Calu3 (cell line): ENCODE measurements around the gene FIP1L1. TPM values are rescaled to one million over a fixed set of nuclear protein-coding genes. Genes with fewer than 3 reads are reported as not detected.

Experiments
- BruUV-seq: library from RNA; stranded (reverse); fragments of 400-500 nt; replicated peaks from 2 replicates; lab custom pipeline; 2021; lab: Mats Ljungman, UMichigan
- CTCF ChIA-PET: fragments of 300-600 bp; sonication (Branson Sonifier 250); formaldehyde crosslinking; loops from one replicate; lab custom pipeline; 2022; ENCODE audit warnings: antibody characterized with exemption; lab: Charles Lee
- DNase-seq: peaks from one replicate; pipeline ENCODE4 v3.0.0; 2022
- H3K27ac Mint-ChIP-seq: one replicate; pipeline ENCODE4 v1.8.0; 2022; ENCODE audit warnings: mixed read lengths; ENCODE audit not compliant: unreplicated experiment
- H3K27me3 Mint-ChIP-seq: one replicate; pipeline ENCODE4 v1.8.0; 2022; ENCODE audit warnings: mixed read lengths; ENCODE audit not compliant: unreplicated experiment
- H3K36me3 Mint-ChIP-seq: one replicate; pipeline ENCODE4 v1.8.0; 2022; ENCODE audit warnings: mild to moderate bottlenecking, moderate library complexity, mixed read lengths; ENCODE audit not compliant: insufficient read depth, unreplicated experiment
- H3K4me1 Mint-ChIP-seq: one replicate; pipeline ENCODE4 v1.8.0; 2022; ENCODE audit warnings: mild to moderate bottlenecking, low read depth, mixed read lengths; ENCODE audit not compliant: unreplicated experiment
- H3K4me3 Mint-ChIP-seq: one replicate; pipeline ENCODE4 v1.8.0; 2022; ENCODE audit warnings: mild to moderate bottlenecking, low read depth, moderate library complexity, mixed read lengths; ENCODE audit not compliant: unreplicated experiment
- H3K9me3 Mint-ChIP-seq: one replicate; pipeline ENCODE4 v1.8.0; 2022; ENCODE audit warnings: low read depth, mixed read lengths; ENCODE audit not compliant: unreplicated experiment
- CTCF ChIP-seq: fragments of 200-600 bp; IDR thresholded peaks from one replicate; pipeline ENCODE4 v1.8.0; 2022; ENCODE audit warnings: antibody characterized with exemption; ENCODE audit not compliant: unreplicated experiment
- intact Hi-C: fragments of 100-400 bp; cut with micrococcal nuclease; formaldehyde crosslinking; loops from one replicate; pipeline ENCODE4 v1.10.0; 2022; ENCODE audit not compliant: unreplicated experiment
- total RNA-seq: library from RNA; stranded (reverse); gene quantifications from 2 replicates; pipeline ENCODE4 v1.2.3, GENCODE V29; 2022

The FIP1L1 gene
- total RNA-seq, 1 experiment from 2014 or later: 56.3 TPM

- Mint-ChIP-seq H3K27ac (no peak overlapping the region), H3K4me1 (no peaks in the 10 kb centered on the region), H3K36me3 (no peaks in the 10 kb centered on the region), H3K4me3 (no peak overlapping the region), H3K9me3 (no peaks in the 10 kb centered on the region), H3K27me3 (no peaks in the 10 kb centered on the region)
- BruUV-seq: no TSS peak
- TF ChIP-seq CTCF: no peak
- intact Hi-C loops: no loop called here
- no peak for DNase-seq
- CTCF ChIA-PET: no interaction called here
These were observed 102.5 kb downstream of the FIP1L1 start for GRCh38 chr4:53479736-53480525.

GRCh38 chr4:53480909-53481308 is 103.5 kb downstream of the FIP1L1 start:
- no peak for TF ChIP-seq CTCF
- intact Hi-C loops: no loop called here
- Mint-ChIP-seq H3K9me3 (no peaks in the 10 kb centered on the region), H3K27me3 (no peaks in the 10 kb centered on the region), H3K4me3 (no peak overlapping the region), H3K4me1 (no peaks in the 10 kb centered on the region), H3K27ac (no peak overlapping the region), H3K36me3 (no peaks in the 10 kb centered on the region)
- DNase-seq: no peak
- CTCF ChIA-PET: no interaction called here
- no TSS peak for BruUV-seq

- intact Hi-C loops: no loop called here
- TF ChIP-seq CTCF: no peak
- Mint-ChIP-seq H3K4me3 (no peak overlapping the region), H3K4me1 (no peaks in the 10 kb centered on the region), H3K27ac (no peak overlapping the region), H3K36me3 (no peaks in the 10 kb centered on the region), H3K9me3 (no peaks in the 10 kb centered on the region), H3K27me3 (no peaks in the 10 kb centered on the region)
- no TSS peak for BruUV-seq
- no peak for DNase-seq
- CTCF ChIA-PET: no interaction called here
These were observed 104.1 kb downstream of the FIP1L1 start for GRCh38 chr4:53481586-53481985.

DNA sequence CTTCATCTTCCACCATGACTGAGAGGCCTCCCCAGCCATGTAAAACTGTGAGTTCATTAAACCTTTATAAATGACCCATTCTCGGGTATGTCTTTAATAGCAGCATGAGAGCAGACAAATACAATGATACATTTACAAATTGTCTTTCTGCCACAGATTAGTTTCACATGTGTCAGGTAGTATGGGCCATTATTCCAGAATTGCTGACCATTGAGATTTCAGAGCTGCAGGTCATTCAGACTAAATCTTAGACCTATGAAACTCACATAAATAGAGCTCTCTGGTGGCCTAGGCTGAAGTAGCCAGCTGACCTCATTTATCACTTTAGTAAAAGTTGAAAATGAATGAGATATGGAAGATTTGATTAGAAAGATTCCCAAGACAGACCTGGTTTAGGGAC is 105.8 kb downstream of the FIP1L1 start:
- no peaks in the 10 kb centered on the region for H3K9me3 Mint-ChIP-seq
- CTCF ChIA-PET: no interaction called here
- no peaks in the 10 kb centered on the region for H3K4me1 Mint-ChIP-seq
- BruUV-seq: no TSS peak
- H3K27me3 Mint-ChIP-seq: no peaks in the 10 kb centered on the region
- TF ChIP-seq CTCF: no peak
- no peak overlapping the region for H3K4me3 Mint-ChIP-seq
- H3K27ac Mint-ChIP-seq: no peak overlapping the region
- intact Hi-C loops: no loop called here
- H3K36me3 Mint-ChIP-seq: no peaks in the 10 kb centered on the region
- no peak for DNase-seq
